ENCODE results near the gene SLC2A14. TPM values are rescaled to one million over a fixed set of nuclear protein-coding genes. Genes with fewer than 3 reads are reported as not detected.
"Not testable (repeated sequence)": the region's sequence is repeated elsewhere in the genome, so short reads cannot be mapped to it uniquely, and the experiment has no call there.

Gene SLC2A14
- total RNA-seq, 2 experiments from 2014 or later = 0.45 to 0.52 TPM

DNA sequence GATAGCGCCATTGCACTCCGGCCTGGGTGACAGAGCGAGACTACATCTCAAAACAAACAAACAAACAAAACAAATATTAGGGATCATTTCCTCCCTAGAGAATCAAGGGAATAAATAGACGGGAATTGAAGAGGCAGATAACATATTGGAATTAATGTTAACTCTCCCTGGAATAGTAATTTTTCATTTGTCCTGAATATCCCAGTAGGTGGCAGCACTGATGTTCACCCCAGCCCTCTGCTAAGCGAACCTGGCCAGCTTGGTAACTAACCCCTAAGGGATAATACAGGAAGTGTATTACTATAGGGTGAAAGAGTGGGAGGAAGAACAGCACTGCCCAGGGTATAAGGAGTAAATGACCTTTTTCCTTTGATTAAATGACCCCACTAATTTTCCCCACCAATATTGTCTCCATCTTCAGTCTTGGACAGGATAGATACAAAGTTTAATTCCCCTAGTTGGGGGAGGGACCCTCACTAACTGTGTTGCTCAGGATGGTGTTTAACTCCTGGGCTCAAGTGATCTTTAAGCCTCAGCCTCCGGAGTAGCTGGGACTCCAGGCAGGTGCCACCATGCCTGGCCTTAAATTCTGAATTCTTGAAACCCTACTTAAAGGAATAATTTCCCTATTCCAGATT is 40.5 kb downstream of the SLC2A14 start:
- peak; percentile 59 for TF ChIP-seq CTCF (IDR thresholded peaks at IDR 0.05)
- Histone ChIP-seq H3K4me3 (ENCODE audit: low read length) (no peak overlapping the region), H3K27ac (ENCODE audit: low read depth in 1 of 2, low read length in 2 of 2) (no peak overlapping the region), H3K4me1 (ENCODE audit: insufficient read depth, low read length) (no peaks in the 10 kb centered on the region), H3K9me3 (ENCODE audit: control insufficient read depth in 1 of 2, insufficient read depth in 1 of 2, low read length in 2 of 2) (no peaks in the 10 kb centered on the region), H3K27me3 (ENCODE audit: control insufficient read depth in 1 of 2, insufficient read depth in 2 of 2, low read length in 2 of 2) (no peaks in the 10 kb centered on the region), H3K36me3 (ENCODE audit: insufficient read depth, low read length) (no peaks in the 10 kb centered on the region)
- no peaks in the 10 kb centered on the region for H3K9me3 Mint-ChIP-seq
- POLR2A ChIA-PET = no interaction called here
- no peaks in the 10 kb centered on the region for H3K36me3 Mint-ChIP-seq (ENCODE audit: low read depth)
- ATAC-seq (ENCODE audit: poor library complexity) = peak; percentile 52
- H3K4me3 Mint-ChIP-seq = no peak overlapping the region
- no peaks in the 10 kb centered on the region for H3K27me3 Mint-ChIP-seq
- no peak overlapping the region for H3K27ac Mint-ChIP-seq
- intact Hi-C loops (cut with DNase I, micrococcal nuclease) = no loop called here
- CTCF ChIA-PET = interaction anchor here (0.7 to 2.5 kb wide), 3 partner anchors 25 to 101 kb away, joined by 3 to 8 read pairs (median 3); no protein-coding TSS in a partner anchor
- H3K4me1 Mint-ChIP-seq (ENCODE audit: low read depth) = peaks cover 5% of the 10 kb centered on the region
- DNase-seq = peak in 5 of 14 experiments; percentile 5 to 59 (median 50)

GRCh38 chr12:7829737-7830136 is 43.0 kb downstream of the SLC2A14 start:
- POLR2A ChIA-PET; H3K27ac ChIP-seq (ENCODE audit: low read depth in 1 of 2, low read length in 2 of 2); H3K27me3 ChIP-seq (ENCODE audit: control insufficient read depth in 1 of 2, insufficient read depth in 2 of 2, low read length in 2 of 2); intact Hi-C loops (cut with DNase I, micrococcal nuclease); H3K36me3 Mint-ChIP-seq (ENCODE audit: low read depth); H3K4me3 Mint-ChIP-seq; H3K27ac Mint-ChIP-seq; H3K4me3 ChIP-seq (ENCODE audit: low read length); H3K9me3 Mint-ChIP-seq; H3K4me1 Mint-ChIP-seq (ENCODE audit: low read depth); H3K4me1 ChIP-seq (ENCODE audit: insufficient read depth, low read length); H3K9me3 ChIP-seq (ENCODE audit: control insufficient read depth in 1 of 2, insufficient read depth in 1 of 2, low read length in 2 of 2); DNase-seq; H3K27me3 Mint-ChIP-seq; ATAC-seq (ENCODE audit: poor library complexity); H3K36me3 ChIP-seq (ENCODE audit: insufficient read depth, low read length): not testable (repeated sequence)
- CTCF ChIA-PET = interaction anchor here (1.6 kb wide), 1 partner anchor 248 kb away, joined by 3 read pairs; no protein-coding TSS in a partner anchor

DNA sequence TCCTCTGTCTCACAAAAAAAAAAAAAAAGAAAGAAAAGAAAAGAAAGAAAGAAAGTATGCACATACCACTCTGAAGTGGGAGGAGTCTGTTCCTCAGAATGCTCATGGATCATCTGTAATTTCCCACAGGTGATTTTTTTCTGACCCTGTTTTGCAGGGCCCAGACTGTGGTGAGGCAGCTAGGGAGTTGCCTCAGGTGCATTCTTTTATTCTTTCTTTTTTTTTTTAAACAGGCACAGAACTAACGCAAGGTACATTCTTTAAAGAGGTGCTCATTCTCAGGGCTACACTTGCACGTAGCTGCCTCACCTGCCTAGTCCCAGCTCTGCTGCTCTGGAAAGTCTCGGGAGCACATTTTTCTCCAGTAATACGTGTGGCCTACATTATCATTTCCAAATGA is 47.0 kb downstream of the SLC2A14 start:
- H3K9me3 Mint-ChIP-seq; POLR2A ChIA-PET; H3K36me3 Mint-ChIP-seq (ENCODE audit: low read depth); DNase-seq; H3K36me3 ChIP-seq (ENCODE audit: insufficient read depth, low read length); CTCF ChIA-PET; ATAC-seq (ENCODE audit: poor library complexity); H3K9me3 ChIP-seq (ENCODE audit: control insufficient read depth in 1 of 2, insufficient read depth in 1 of 2, low read length in 2 of 2); H3K4me1 Mint-ChIP-seq (ENCODE audit: low read depth); H3K27ac Mint-ChIP-seq; intact Hi-C loops (cut with DNase I, micrococcal nuclease); H3K27me3 Mint-ChIP-seq; H3K27me3 ChIP-seq (ENCODE audit: control insufficient read depth in 1 of 2, insufficient read depth in 2 of 2, low read length in 2 of 2); H3K27ac ChIP-seq (ENCODE audit: low read depth in 1 of 2, low read length in 2 of 2); H3K4me3 Mint-ChIP-seq; H3K4me3 ChIP-seq (ENCODE audit: low read length); H3K4me1 ChIP-seq (ENCODE audit: insufficient read depth, low read length): not testable (repeated sequence)

DNA sequence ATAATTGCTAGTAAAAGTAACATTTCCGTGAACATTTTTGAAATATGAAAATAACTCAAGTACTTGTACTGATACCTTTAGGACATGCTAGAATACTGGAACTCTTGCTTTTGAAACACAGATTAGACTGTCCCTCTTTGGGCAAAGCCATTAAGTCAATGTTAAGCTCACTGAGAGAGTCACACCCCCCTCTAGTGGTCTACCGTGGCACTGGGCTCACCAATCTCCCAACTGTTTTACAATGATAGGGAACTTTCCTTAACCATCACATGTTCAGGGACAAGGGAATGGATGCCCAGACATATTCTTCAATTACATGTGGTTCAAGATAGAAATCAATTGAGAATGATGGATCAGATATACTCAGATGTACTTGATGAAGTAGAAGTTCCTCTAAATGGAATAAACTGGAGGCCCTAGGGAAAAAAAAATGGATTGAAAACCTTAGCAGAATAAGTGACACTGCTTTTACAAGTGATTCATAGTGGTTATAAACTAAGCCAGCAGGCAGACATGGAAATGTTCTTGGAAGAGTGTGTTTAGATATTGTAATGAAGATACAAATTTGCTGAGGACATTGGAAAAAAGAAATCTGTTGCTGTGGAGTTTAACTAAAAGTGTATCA is 65.7 kb downstream of the SLC2A14 start:
- no peak overlapping the region for H3K27ac ChIP-seq (ENCODE audit: low read depth in 1 of 2, low read length in 2 of 2)
- H3K27me3 Mint-ChIP-seq = peaks cover 4% of the 10 kb centered on the region
- H3K4me3 ChIP-seq (ENCODE audit: low read length) = no peak overlapping the region
- no peak overlapping the region for H3K4me3 Mint-ChIP-seq
- H3K9me3 ChIP-seq (ENCODE audit: control insufficient read depth in 1 of 2, insufficient read depth in 1 of 2, low read length in 2 of 2) = no peaks in the 10 kb centered on the region
- H3K36me3 ChIP-seq (ENCODE audit: insufficient read depth, low read length) = no peaks in the 10 kb centered on the region
- peak; percentile 93 for TF ChIP-seq CTCF (IDR thresholded peaks at IDR 0.05)
- no peaks in the 10 kb centered on the region for H3K4me1 Mint-ChIP-seq (ENCODE audit: low read depth)
- peak; percentile 54 for ATAC-seq (ENCODE audit: poor library complexity)
- H3K36me3 Mint-ChIP-seq (ENCODE audit: low read depth) = no peaks in the 10 kb centered on the region
- ChIA-PET CTCF (interaction anchor here (0.7 to 0.8 kb wide), 4 partner anchors 24 to 586 kb away, joined by 3 read pairs; no protein-coding TSS in a partner anchor), POLR2A (no interaction called here)
- H3K4me1 ChIP-seq (ENCODE audit: insufficient read depth, low read length) = no peaks in the 10 kb centered on the region
- H3K9me3 Mint-ChIP-seq = no peaks in the 10 kb centered on the region
- no peaks in the 10 kb centered on the region for H3K27me3 ChIP-seq (ENCODE audit: control insufficient read depth in 1 of 2, insufficient read depth in 2 of 2, low read length in 2 of 2)
- no peak overlapping the region for H3K27ac Mint-ChIP-seq
- peak; percentile 15 to 71 (median 42) for DNase-seq
- intact Hi-C loops (cut with DNase I, micrococcal nuclease) = loop anchor here (1.0 to 10.0 kb wide), 3 partner anchors 130 to 588 kb away; no protein-coding TSS in a partner anchor

GRCh38 chr12:7806319-7806718 is 66.4 kb downstream of the SLC2A14 start:
- POLR2A ChIA-PET = not testable (repeated sequence)

More at GRCh38 chr12:7806319-7806718, 66.4 kb downstream of the SLC2A14 start:
- intact Hi-C loops (cut with DNase I, micrococcal nuclease) = loop anchor here in 1 of 2 experiments (10.0 kb wide), 1 partner anchor 582 kb away; no protein-coding TSS in a partner anchor
- not testable (repeated sequence) for H3K36me3 Mint-ChIP-seq (ENCODE audit: low read depth); H3K36me3 ChIP-seq (ENCODE audit: insufficient read depth, low read length); H3K4me1 Mint-ChIP-seq (ENCODE audit: low read depth); H3K9me3 Mint-ChIP-seq; H3K4me3 Mint-ChIP-seq; H3K4me3 ChIP-seq (ENCODE audit: low read length); H3K27me3 Mint-ChIP-seq; H3K27ac ChIP-seq (ENCODE audit: low read depth in 1 of 2, low read length in 2 of 2); DNase-seq; H3K4me1 ChIP-seq (ENCODE audit: insufficient read depth, low read length); H3K27ac Mint-ChIP-seq; H3K27me3 ChIP-seq (ENCODE audit: control insufficient read depth in 1 of 2, insufficient read depth in 2 of 2, low read length in 2 of 2); H3K9me3 ChIP-seq (ENCODE audit: control insufficient read depth in 1 of 2, insufficient read depth in 1 of 2, low read length in 2 of 2); ATAC-seq (ENCODE audit: poor library complexity)
- CTCF ChIA-PET = interaction anchor here (0.7 to 0.8 kb wide), 4 partner anchors 24 to 586 kb away, joined by 3 read pairs; no protein-coding TSS in a partner anchor
